Measurements from ENCODE around the gene GNB1.

- no peak for TF ChIP-seq CEBPZ (IDR thresholded peaks at IDR 0.05; ENCODE audit: borderline replicate concordance, low read depth, low read length)
- TF ChIP-seq, protein P1, sequence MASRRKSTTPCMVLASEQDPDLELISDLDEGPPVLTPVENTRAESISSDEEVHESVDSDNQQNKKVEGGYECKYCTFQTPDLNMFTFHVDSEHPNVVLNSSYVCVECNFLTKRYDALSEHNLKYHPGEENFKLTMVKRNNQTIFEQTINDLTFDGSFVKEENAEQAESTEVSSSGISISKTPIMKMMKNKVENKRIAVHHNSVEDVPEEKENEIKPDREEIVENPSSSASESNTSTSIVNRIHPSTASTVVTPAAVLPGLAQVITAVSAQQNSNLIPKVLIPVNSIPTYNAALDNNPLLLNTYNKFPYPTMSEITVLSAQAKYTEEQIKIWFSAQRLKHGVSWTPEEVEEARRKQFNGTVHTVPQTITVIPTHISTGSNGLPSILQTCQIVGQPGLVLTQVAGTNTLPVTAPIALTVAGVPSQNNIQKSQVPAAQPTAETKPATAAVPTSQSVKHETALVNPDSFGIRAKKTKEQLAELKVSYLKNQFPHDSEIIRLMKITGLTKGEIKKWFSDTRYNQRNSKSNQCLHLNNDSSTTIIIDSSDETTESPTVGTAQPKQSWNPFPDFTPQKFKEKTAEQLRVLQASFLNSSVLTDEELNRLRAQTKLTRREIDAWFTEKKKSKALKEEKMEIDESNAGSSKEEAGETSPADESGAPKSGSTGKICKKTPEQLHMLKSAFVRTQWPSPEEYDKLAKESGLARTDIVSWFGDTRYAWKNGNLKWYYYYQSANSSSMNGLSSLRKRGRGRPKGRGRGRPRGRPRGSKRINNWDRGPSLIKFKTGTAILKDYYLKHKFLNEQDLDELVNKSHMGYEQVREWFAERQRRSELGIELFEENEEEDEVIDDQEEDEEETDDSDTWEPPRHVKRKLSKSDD (conservative IDR thresholded peaks at IDR 0.05; ENCODE audit: low read length): no peak
- TF ChIP-seq JUN (IDR thresholded peaks at IDR 0.05; ENCODE audit: borderline replicate concordance, low read depth, low read length): no peak
- no peak for TF ChIP-seq JUN (CRISPR knock-in tag; IDR thresholded peaks at IDR 0.05; ENCODE audit: borderline replicate concordance)
- TF ChIP-seq BRD4 (IDR thresholded peaks at IDR 0.05): no peak
- no peak for TF ChIP-seq EZH2 (IDR thresholded peaks at IDR 0.05; ENCODE audit: borderline replicate concordance, low read depth, low read length)
- TF ChIP-seq GABPA (tag; conservative IDR thresholded peaks at IDR 0.05; ENCODE audit: low read depth): no peak
- TF ChIP-seq TCF7 (IDR thresholded peaks at IDR 0.05; ENCODE audit: borderline replicate concordance): no peak
- TF ChIP-seq SP1 (CRISPR knock-in tag; IDR thresholded peaks at IDR 0.05): no peak
- no peak for TF ChIP-seq SMAD4 (CRISPR knock-in tag; conservative IDR thresholded peaks at IDR 0.05)
- TF ChIP-seq NUFIP1 (IDR thresholded peaks at IDR 0.05; ENCODE audit: partially characterized antibody): no peak
- TF ChIP-seq EP300 (IDR thresholded peaks at IDR 0.05; ENCODE audit: low read length): no peak
Measured at GRCh38 chr1:1869469-1869868, 21.4 kb downstream of the GNB1 start.
